Activated CD4-positive, alpha-beta T cell treated with anti-CD3 and anti-CD28 coated beads for 4 hours (primary cell): ENCODE data around the gene NADK.
"Not testable (repeated sequence)": the region's sequence is repeated elsewhere in the genome, so short reads cannot be mapped to it uniquely, and the experiment has no call there.

ENCODE experiments used
- DNase-seq, 2 donors: peaks; one replicate each; pipeline ENCODE4 v3.0.0-alpha.2; 2020

Gene NADK

DNA sequence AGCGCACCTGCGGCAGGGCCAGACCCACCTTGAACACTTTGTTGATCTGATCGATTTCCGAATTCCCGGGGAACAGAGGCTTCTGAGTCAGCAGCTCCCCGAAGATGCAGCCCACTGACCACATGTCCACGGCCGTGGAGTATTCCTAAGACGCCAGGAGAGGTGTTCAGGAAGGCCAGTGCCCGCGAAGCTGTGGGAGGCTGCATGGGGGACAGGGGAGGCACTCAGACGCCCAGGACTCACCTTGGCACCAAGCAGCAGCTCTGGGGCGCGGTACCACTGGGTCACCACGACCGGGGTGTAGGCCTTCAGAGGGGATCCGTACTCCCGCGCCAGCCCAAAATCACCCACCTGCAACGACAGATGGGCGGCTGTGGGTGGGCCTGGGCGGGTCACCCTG lies 74.5 kb downstream of the NADK start:
- DNase-seq, result no peak

GRCh38 chr1:1702506-1702905 lies 75.8 kb downstream of the NADK start:
- DNase-seq, result not testable (repeated sequence)
